ENCODE data around the gene KIF26B. TPM values are rescaled to one million over a fixed set of nuclear protein-coding genes. Genes with fewer than 3 reads are reported as not detected.
"Not testable (repeated sequence)": the region's sequence is repeated elsewhere in the genome, so short reads cannot be mapped to it uniquely, and the experiment has no call there.

The KIF26B gene
- total RNA-seq, 1 donor from 2014 or later: 3.4 TPM

- Histone ChIP-seq H3K27me3 (no peaks in the 10 kb centered on the region), H3K9me3 (no peaks in the 10 kb centered on the region), H3K27ac (no peak overlapping the region), H3K4me3 (no peak overlapping the region), H3K4me1 (no peaks in the 10 kb centered on the region), H3K36me3 (no peaks in the 10 kb centered on the region)
- no peak for DNase-seq
- TF ChIP-seq CTCF (IDR thresholded peaks at IDR 0.05): no peak
- ATAC-seq: no peak
- intact Hi-C loops (cut with DNase I): no loop called here
Measured at GRCh38 chr1:245319094-245319493, 164.3 kb downstream of the KIF26B start.

GRCh38 chr1:245322673-245323072, 167.9 kb downstream of the KIF26B start:
- no peaks in the 10 kb centered on the region for H3K4me1 ChIP-seq
- H3K27me3 ChIP-seq: no peaks in the 10 kb centered on the region
- no peak overlapping the region for H3K27ac ChIP-seq
- H3K9me3 ChIP-seq: no peaks in the 10 kb centered on the region
- no peak overlapping the region for H3K4me3 ChIP-seq
- no peak for TF ChIP-seq CTCF (IDR thresholded peaks at IDR 0.05)
- no peaks in the 10 kb centered on the region for H3K36me3 ChIP-seq
- ATAC-seq: no peak
- intact Hi-C loops (cut with DNase I): no loop called here
- DNase-seq: no peak

- intact Hi-C loops (cut with DNase I); H3K36me3 ChIP-seq; H3K27ac ChIP-seq; H3K27me3 ChIP-seq; DNase-seq; H3K4me1 ChIP-seq; H3K4me3 ChIP-seq; H3K9me3 ChIP-seq; ATAC-seq: not testable (repeated sequence)
Measured at GRCh38 chr1:245323765-245324164, 169.0 kb downstream of the KIF26B start.

- Histone ChIP-seq H3K4me1 (no peaks in the 10 kb centered on the region), H3K27ac (no peak overlapping the region), H3K27me3 (no peaks in the 10 kb centered on the region), H3K9me3 (no peaks in the 10 kb centered on the region), H3K4me3 (no peak overlapping the region), H3K36me3 (no peaks in the 10 kb centered on the region)
- no peak for ATAC-seq
- intact Hi-C loops (cut with DNase I): no loop called here
- no peak for DNase-seq
- no peak for TF ChIP-seq CTCF (IDR thresholded peaks at IDR 0.05)
Measured at GRCh38 chr1:245325922-245326795, 171.4 kb downstream of the KIF26B start.

- DNase-seq (no peak), ATAC-seq (no peak)
- H3K27me3 ChIP-seq: no peaks in the 10 kb centered on the region
- intact Hi-C loops (cut with DNase I): no loop called here
- H3K4me1 ChIP-seq: no peaks in the 10 kb centered on the region
- TF ChIP-seq CTCF (IDR thresholded peaks at IDR 0.05): no peak
- H3K4me3 ChIP-seq: no peak overlapping the region
- no peaks in the 10 kb centered on the region for H3K9me3 ChIP-seq
- no peak overlapping the region for H3K27ac ChIP-seq
- H3K36me3 ChIP-seq: no peaks in the 10 kb centered on the region
Measured at GRCh38 chr1:245327360-245327759, 172.6 kb downstream of the KIF26B start.

GRCh38 chr1:245327842-245328241, 173.1 kb downstream of the KIF26B start:
- DNase-seq (no peak), ATAC-seq (no peak)
- no peaks in the 10 kb centered on the region for H3K9me3 ChIP-seq
- no peak overlapping the region for H3K4me3 ChIP-seq
- no peak overlapping the region for H3K27ac ChIP-seq
- H3K4me1 ChIP-seq: no peaks in the 10 kb centered on the region
- intact Hi-C loops (cut with DNase I): no loop called here
- H3K36me3 ChIP-seq: no peaks in the 10 kb centered on the region
- no peak for TF ChIP-seq CTCF (IDR thresholded peaks at IDR 0.05)
- H3K27me3 ChIP-seq: no peaks in the 10 kb centered on the region

Data from upper lobe of right lung (tissue), 1 donor.